ENCODE measurements around the gene PDZD2.

Gene PDZD2

DNA sequence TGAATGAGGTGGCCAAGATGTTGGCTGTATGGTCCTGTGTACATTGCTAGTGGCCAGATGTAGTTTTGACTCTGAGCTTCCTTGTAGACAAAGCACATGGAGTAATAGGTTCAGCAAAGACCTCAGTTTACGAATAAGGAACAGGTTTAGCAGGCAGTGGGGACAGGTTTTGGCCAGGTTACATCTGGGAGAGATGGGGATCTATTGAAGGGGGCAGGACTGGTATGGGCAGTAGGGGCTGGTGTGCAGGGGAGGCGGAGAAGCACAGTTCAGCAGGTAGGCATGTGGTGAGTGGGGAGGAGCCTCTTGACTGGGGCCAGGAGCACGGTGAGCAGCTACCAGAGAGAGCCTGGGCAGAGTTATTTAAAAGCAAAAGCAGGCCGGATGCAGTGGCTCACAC, 67.3 kb downstream of the PDZD2 start:
- no peak overlapping the region for H3K4me3 ChIP-seq (ENCODE audit: insufficient read depth, low read depth, low read length)

DNA sequence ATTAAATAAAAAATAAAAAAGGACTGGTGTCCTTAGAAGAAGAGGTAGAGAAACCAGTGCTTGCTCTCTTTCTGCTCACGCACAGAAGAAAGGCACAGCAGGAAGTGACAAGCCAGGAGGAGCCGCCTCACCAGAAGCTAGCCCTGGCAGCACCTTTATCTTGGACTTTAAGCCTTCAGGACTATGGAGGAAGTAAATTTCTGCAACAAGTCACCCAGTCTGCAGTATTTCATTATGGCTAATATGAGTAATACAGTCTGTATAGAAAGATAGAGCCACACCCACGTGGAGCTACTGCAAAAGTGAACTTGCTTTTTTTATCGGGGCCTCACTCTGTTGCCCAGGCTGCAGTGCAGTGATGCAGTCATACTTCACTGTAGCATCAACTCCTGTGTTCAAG, 68.4 kb downstream of the PDZD2 start:
- no peaks in the 10 kb centered on the region for H3K9me3 ChIP-seq (ENCODE audit: control insufficient read depth, low read length)
- WGBS, 2 experiments: 52 to 56% methylated on average over 4 of the region's 4 CpGs

More for the DNA sequence above, 67.3 kb downstream of the PDZD2 start:
- WGBS, 2 experiments: 66 to 72% methylated on average over 4 of the region's 4 CpGs
- H3K9me3 ChIP-seq (ENCODE audit: control insufficient read depth, low read length): no peaks in the 10 kb centered on the region
- H3K27ac ChIP-seq (ENCODE audit: insufficient read depth, low read depth, low read length, poor library complexity, severe bottlenecking): no peak overlapping the region
- H3K4me1 ChIP-seq (ENCODE audit: control insufficient read depth, insufficient read depth, low read length): no peaks in the 10 kb centered on the region
- no peaks in the 10 kb centered on the region for H3K36me3 ChIP-seq (ENCODE audit: control insufficient read depth, insufficient read depth, low read length)
- H3K27me3 ChIP-seq (ENCODE audit: control insufficient read depth, insufficient read depth, low read length, poor library complexity, severe bottlenecking): no peaks in the 10 kb centered on the region

DNA sequence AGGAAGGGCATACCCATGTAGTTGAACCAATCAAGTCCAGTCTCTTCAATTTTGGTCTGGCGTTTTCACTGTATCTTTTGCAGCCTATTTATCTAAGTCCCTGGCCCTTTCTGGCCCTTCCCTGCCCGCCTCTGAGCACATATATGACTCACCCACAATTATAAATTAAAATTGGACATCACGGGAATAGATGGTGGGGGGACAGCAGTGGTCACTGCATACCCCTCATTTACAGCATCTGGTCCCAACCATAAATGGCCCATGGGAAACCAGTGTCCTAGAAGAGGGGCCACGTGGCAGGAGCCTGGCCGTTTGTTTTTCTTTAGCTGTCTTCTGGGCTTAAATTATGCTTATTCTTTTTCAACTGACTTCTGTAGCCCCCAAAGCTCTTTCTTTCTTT, 69.2 kb downstream of the PDZD2 start:
- H3K36me3 ChIP-seq (ENCODE audit: control insufficient read depth, insufficient read depth, low read length): no peaks in the 10 kb centered on the region
- no peaks in the 10 kb centered on the region for H3K9me3 ChIP-seq (ENCODE audit: control insufficient read depth, low read length)
- H3K27ac ChIP-seq (ENCODE audit: insufficient read depth, low read depth, low read length, poor library complexity, severe bottlenecking): no peak overlapping the region
- no peaks in the 10 kb centered on the region for H3K27me3 ChIP-seq (ENCODE audit: control insufficient read depth, insufficient read depth, low read length, poor library complexity, severe bottlenecking)
- H3K4me3 ChIP-seq (ENCODE audit: insufficient read depth, low read depth, low read length): no peak overlapping the region
- whole genome bisulfite sequencing, 2 experiments: 93 to 95% methylated on average over 5 of the region's 5 CpGs
- no peaks in the 10 kb centered on the region for H3K4me1 ChIP-seq (ENCODE audit: control insufficient read depth, insufficient read depth, low read length)

More for the DNA sequence above, 68.4 kb downstream of the PDZD2 start:
- H3K27ac ChIP-seq (ENCODE audit: insufficient read depth, low read depth, low read length, poor library complexity, severe bottlenecking): no peak overlapping the region
- H3K27me3 ChIP-seq (ENCODE audit: control insufficient read depth, insufficient read depth, low read length, poor library complexity, severe bottlenecking): no peaks in the 10 kb centered on the region
- no peaks in the 10 kb centered on the region for H3K36me3 ChIP-seq (ENCODE audit: control insufficient read depth, insufficient read depth, low read length)
- H3K4me1 ChIP-seq (ENCODE audit: control insufficient read depth, insufficient read depth, low read length): no peaks in the 10 kb centered on the region
- no peak overlapping the region for H3K4me3 ChIP-seq (ENCODE audit: insufficient read depth, low read depth, low read length)

DNA sequence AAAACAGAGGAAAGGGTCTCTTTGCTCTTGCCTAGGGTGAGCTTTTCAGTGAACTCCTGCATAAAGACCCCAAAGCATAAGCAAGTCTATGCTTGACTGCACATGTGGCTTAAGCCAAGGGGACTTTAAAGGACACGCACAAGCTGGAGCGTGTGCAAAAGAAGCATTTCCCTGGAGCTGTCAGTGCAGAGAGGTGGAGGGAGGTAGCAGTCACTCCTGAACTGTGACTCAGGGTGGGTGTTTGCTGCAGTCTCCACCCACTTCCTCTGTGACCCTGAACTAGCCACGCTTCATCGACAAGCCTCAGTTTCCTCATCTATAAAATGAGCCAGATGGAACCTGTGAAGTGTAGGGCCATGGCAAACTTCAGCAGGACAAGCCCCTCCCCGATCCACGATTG, 72.4 kb downstream of the PDZD2 start:
- no peaks in the 10 kb centered on the region for H3K36me3 ChIP-seq (ENCODE audit: control insufficient read depth, insufficient read depth, low read length)
- no peaks in the 10 kb centered on the region for H3K9me3 ChIP-seq (ENCODE audit: control insufficient read depth, low read length)
- 73 to 74% methylated on average over 6 of the region's 6 CpGs for WGBS, 2 experiments
- no peak overlapping the region for H3K27ac ChIP-seq (ENCODE audit: insufficient read depth, low read depth, low read length, poor library complexity, severe bottlenecking)
- no peaks in the 10 kb centered on the region for H3K27me3 ChIP-seq (ENCODE audit: control insufficient read depth, insufficient read depth, low read length, poor library complexity, severe bottlenecking)
- H3K4me3 ChIP-seq (ENCODE audit: insufficient read depth, low read depth, low read length): no peak overlapping the region
- H3K4me1 ChIP-seq (ENCODE audit: control insufficient read depth, insufficient read depth, low read length): no peaks in the 10 kb centered on the region

DNA sequence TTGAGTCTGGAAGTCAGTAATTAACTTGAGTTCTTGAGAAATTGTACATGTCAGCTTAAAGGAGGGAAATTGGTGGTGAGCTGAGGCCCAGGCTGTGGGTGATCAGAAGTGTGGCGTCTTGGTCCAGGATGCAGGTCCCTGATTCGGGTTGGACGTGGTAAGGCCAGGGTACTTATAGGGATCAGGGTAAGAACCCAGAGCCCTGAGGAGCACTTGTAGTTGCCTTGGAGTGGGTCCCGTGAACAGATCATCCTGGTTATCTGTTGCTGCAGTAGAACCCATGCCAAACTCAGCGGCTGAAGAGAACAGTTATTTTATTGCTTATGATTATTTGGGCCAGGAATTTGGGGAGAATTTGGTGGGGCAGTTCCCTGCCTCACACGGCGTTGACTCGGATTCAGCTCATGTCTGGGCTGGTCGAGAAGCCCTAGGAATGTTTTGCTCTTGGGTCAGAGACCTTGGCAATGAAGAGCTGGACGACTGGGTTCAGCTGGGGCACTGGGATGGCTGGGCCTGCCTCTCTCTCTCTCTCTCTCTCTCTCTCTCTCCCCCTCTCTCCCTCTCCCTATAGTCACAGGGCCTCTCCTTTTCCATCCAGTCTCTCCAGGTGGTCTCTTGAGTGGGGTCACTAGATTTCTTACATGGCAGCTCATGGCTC, 73.1 kb downstream of the PDZD2 start:
- WGBS, 2 experiments: 93 to 97% methylated on average over 10 of the region's 10 CpGs
- Histone ChIP-seq H3K36me3 (ENCODE audit: control insufficient read depth, insufficient read depth, low read length) (no peaks in the 10 kb centered on the region), H3K9me3 (ENCODE audit: control insufficient read depth, low read length) (no peaks in the 10 kb centered on the region), H3K4me1 (ENCODE audit: control insufficient read depth, insufficient read depth, low read length) (no peaks in the 10 kb centered on the region), H3K27me3 (ENCODE audit: control insufficient read depth, insufficient read depth, low read length, poor library complexity, severe bottlenecking) (no peaks in the 10 kb centered on the region), H3K27ac (ENCODE audit: insufficient read depth, low read depth, low read length, poor library complexity, severe bottlenecking) (no peak overlapping the region), H3K4me3 (ENCODE audit: insufficient read depth, low read depth, low read length) (no peak overlapping the region)

- H3K4me1 ChIP-seq (ENCODE audit: control insufficient read depth, insufficient read depth, low read length): no peaks in the 10 kb centered on the region
- H3K4me3 ChIP-seq (ENCODE audit: insufficient read depth, low read depth, low read length): no peak overlapping the region
- no peaks in the 10 kb centered on the region for H3K9me3 ChIP-seq (ENCODE audit: control insufficient read depth, low read length)
- H3K36me3 ChIP-seq (ENCODE audit: control insufficient read depth, insufficient read depth, low read length): no peaks in the 10 kb centered on the region
- no peaks in the 10 kb centered on the region for H3K27me3 ChIP-seq (ENCODE audit: control insufficient read depth, insufficient read depth, low read length, poor library complexity, severe bottlenecking)
- WGBS, 2 experiments: 79 to 84% methylated on average over 7 of the region's 7 CpGs
- H3K27ac ChIP-seq (ENCODE audit: insufficient read depth, low read depth, low read length, poor library complexity, severe bottlenecking): no peak overlapping the region
Observed at GRCh38 chr5:31717561-31717960, 78.6 kb downstream of the PDZD2 start.

- 96 to 100% methylated on average over 1 of the region's 1 CpG for WGBS, 2 experiments
- Histone ChIP-seq H3K4me3 (ENCODE audit: insufficient read depth, low read depth, low read length) (no peak overlapping the region), H3K9me3 (ENCODE audit: control insufficient read depth, low read length) (no peaks in the 10 kb centered on the region), H3K27me3 (ENCODE audit: control insufficient read depth, insufficient read depth, low read length, poor library complexity, severe bottlenecking) (no peaks in the 10 kb centered on the region), H3K27ac (ENCODE audit: insufficient read depth, low read depth, low read length, poor library complexity, severe bottlenecking) (no peak overlapping the region), H3K36me3 (ENCODE audit: control insufficient read depth, insufficient read depth, low read length) (no peaks in the 10 kb centered on the region), H3K4me1 (ENCODE audit: control insufficient read depth, insufficient read depth, low read length) (no peaks in the 10 kb centered on the region)
Observed at GRCh38 chr5:31720004-31720403, 81.1 kb downstream of the PDZD2 start.

- H3K36me3 ChIP-seq (ENCODE audit: control insufficient read depth, insufficient read depth, low read length): no peaks in the 10 kb centered on the region
- H3K9me3 ChIP-seq (ENCODE audit: control insufficient read depth, low read length): no peaks in the 10 kb centered on the region
- H3K27me3 ChIP-seq (ENCODE audit: control insufficient read depth, insufficient read depth, low read length, poor library complexity, severe bottlenecking): no peaks in the 10 kb centered on the region
- no peak overlapping the region for H3K27ac ChIP-seq (ENCODE audit: insufficient read depth, low read depth, low read length, poor library complexity, severe bottlenecking)
- WGBS, 2 experiments: 93 to 94% methylated on average over 4 of the region's 4 CpGs
- H3K4me3 ChIP-seq (ENCODE audit: insufficient read depth, low read depth, low read length): no peak overlapping the region
- no peaks in the 10 kb centered on the region for H3K4me1 ChIP-seq (ENCODE audit: control insufficient read depth, insufficient read depth, low read length)
Observed at GRCh38 chr5:31720811-31721345, 81.9 kb downstream of the PDZD2 start.

DNA sequence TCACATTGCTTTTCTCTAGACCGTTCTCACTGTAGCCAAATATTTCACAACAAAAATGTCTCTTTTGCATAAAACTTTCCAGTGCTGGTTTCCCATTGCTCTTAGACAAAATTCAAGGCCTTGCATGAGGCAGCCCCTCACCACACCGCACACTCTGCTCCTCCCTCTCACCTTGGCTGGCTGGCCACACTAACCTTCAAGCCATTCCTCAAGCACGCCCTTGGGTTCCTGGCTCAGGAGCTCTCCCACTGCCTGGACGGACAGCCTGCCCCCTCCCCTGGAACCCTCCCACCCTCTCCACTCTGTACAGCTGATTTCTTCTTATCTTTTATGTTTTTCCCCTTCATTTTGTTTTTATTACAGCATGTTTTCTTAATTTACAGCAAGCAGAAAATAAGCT, 83.2 kb downstream of the PDZD2 start:
- Histone ChIP-seq H3K4me3 (ENCODE audit: insufficient read depth, low read depth, low read length) (no peak overlapping the region), H3K36me3 (ENCODE audit: control insufficient read depth, insufficient read depth, low read length) (no peaks in the 10 kb centered on the region), H3K27me3 (ENCODE audit: control insufficient read depth, insufficient read depth, low read length, poor library complexity, severe bottlenecking) (no peaks in the 10 kb centered on the region), H3K4me1 (ENCODE audit: control insufficient read depth, insufficient read depth, low read length) (no peaks in the 10 kb centered on the region), H3K27ac (ENCODE audit: insufficient read depth, low read depth, low read length, poor library complexity, severe bottlenecking) (no peak overlapping the region), H3K9me3 (ENCODE audit: control insufficient read depth, low read length) (no peaks in the 10 kb centered on the region)
- 84 to 94% methylated on average over 4 of the region's 4 CpGs for WGBS, 2 experiments

DNA sequence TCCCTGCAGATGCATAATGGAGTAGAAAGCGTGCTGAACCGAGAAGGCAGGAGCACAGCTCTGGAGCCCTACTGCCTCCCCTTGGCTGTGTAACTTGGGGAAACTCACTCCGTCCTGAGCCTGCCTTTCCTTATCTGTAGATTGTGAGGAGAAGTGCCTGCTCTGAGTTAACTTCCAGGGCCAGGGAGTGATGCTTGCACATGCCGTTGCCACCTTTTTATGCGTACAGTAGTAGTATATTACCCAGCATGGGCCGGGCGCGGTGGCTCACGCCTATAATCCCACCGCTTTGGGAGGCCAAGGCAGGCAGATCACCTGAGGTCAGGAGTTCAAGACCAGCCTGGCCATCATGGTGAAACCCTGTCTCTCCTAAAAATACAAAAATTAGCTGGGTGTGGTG, 87.1 kb downstream of the PDZD2 start:
- Histone ChIP-seq H3K4me1 (ENCODE audit: control insufficient read depth, insufficient read depth, low read length) (no peaks in the 10 kb centered on the region), H3K36me3 (ENCODE audit: control insufficient read depth, insufficient read depth, low read length) (no peaks in the 10 kb centered on the region), H3K4me3 (ENCODE audit: insufficient read depth, low read depth, low read length) (no peak overlapping the region), H3K27me3 (ENCODE audit: control insufficient read depth, insufficient read depth, low read length, poor library complexity, severe bottlenecking) (no peaks in the 10 kb centered on the region), H3K27ac (ENCODE audit: insufficient read depth, low read depth, low read length, poor library complexity, severe bottlenecking) (no peak overlapping the region), H3K9me3 (ENCODE audit: control insufficient read depth, low read length) (no peaks in the 10 kb centered on the region)
- 96% methylated on average over 10 of the region's 10 CpGs for WGBS, 2 experiments
